GM21825 (cell line): ENCODE data around the gene INPP5D.
"Not testable (repeated sequence)": the region's sequence is repeated elsewhere in the genome, so short reads cannot be mapped to it uniquely, and the experiment has no call there.

Source experiments
- ATAC-seq: cut with Tn5 transposase; IDR thresholded peaks from one replicate; pipeline ENCODE4 v1.9.1; 2021; ENCODE audit warnings: mild to moderate bottlenecking, moderate library complexity; ENCODE audit not compliant: unreplicated experiment

The INPP5D gene

DNA sequence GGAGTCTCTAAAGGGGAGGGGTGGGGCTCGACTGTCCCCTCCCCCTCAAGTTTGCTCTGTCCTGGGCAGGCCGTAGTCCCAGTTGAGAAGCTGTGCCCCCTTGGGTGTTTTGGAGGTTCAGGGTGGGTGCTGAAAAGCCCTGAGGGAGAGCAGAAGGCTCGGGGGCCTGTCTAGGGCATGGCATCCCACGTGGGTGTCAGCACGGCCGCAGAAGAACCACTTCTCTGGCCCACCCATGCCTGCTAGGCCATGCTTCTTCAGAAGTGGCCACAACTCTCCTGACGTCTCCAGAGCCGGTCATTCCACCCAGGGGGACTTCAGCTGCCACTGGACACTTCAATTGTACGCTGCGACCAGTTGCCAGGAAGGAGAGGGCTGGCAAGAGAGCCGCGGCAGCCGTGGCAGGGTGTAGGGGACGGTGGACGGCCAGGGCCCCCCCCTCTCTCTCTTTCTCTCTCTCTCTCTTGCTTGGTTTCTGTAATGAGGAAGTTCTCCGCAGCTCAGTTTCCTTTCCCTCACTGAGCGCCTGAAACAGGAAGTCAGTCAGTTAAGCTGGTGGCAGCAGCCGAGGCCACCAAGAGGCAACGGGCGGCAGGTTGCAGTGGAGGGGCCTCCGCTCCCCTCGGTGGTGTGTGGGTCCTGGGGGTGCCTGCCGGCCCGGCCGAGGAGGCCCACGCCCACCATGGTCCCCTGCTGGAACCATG lies at the start of gene INPP5D:
Gene INPP5D (plus strand): TSS at position 546 of the 704 bp plus-strand sequence. CDS start 137 bp downstream, at position 683.
- peak; percentile 38 for ATAC-seq

DNA sequence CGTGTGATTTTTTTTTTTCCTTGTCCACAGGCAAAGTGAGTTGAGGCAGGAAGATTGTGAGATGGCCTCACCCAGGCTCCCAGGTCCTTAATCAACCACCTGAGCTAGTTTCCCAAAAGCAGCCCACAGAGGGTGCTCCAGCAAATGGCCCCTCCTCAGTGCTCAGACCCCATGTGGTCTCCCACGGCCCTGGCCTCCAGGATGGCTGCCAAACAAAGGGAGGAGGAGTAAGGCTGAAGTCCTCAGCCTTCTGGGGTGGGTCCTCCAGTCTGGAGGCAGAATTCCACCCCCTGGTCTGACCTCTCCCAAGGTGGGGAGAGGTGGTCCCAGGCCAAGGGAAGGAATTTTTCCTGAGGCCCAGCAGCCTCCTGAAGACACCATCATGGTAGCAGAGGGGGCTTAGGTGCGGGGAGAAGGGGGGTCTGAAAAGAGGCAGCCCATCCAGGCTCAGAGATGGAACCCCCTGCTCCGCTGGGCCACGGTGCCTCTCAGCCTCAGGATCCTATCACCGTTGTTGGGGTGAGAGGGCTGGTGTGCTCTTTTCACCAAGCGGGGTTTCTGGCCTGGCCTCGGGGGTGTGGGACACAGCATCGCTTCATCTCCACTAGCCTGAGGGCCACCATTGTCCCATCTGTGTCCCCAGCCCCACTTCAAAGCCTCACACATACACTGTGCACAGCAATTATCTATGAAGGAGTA lies 49.4 kb upstream of the INPP5D start:
- no peak for ATAC-seq

DNA sequence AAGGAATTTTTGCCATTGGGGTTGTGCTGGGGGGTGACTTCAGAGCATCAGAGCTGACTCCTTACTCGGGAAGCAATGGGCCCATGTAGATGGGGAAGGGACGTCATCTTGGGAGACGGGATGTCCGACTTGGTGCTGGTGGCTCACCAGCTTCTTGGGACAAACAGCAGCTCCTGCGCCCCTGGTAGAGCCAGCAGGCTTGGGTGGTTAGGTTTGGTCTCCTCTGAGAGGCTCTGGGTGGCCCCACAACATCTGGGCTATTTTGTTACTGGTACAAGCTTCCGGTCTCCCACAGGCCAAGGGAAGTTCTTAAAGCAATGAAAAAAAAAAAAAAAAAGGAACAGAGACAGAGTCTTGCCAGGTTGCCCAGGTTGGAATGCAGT lies 48.9 kb upstream of the INPP5D start:
- ATAC-seq, result no peak

DNA sequence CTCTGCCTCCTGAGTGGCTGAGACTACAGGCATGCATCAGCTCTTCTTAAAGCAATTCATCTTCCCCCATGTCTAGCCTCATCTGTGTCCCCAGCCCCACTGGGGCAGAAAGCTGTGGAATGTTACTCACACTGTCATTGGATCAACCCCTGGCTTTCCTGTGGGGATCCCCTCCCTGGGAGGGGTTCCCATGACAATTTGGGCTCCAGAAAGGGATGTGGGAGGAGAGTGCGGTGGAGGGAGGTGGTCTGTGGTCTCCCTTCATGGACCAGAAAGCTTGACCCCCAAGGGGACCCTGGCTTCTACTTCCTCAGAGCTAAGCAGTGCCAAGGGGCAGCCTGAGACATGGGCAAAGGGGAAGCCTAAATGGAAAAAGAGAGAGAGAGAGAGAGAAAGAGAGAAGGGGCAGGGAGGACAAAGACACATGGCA lies 48.4 kb upstream of the INPP5D start:
- no peak for ATAC-seq

DNA sequence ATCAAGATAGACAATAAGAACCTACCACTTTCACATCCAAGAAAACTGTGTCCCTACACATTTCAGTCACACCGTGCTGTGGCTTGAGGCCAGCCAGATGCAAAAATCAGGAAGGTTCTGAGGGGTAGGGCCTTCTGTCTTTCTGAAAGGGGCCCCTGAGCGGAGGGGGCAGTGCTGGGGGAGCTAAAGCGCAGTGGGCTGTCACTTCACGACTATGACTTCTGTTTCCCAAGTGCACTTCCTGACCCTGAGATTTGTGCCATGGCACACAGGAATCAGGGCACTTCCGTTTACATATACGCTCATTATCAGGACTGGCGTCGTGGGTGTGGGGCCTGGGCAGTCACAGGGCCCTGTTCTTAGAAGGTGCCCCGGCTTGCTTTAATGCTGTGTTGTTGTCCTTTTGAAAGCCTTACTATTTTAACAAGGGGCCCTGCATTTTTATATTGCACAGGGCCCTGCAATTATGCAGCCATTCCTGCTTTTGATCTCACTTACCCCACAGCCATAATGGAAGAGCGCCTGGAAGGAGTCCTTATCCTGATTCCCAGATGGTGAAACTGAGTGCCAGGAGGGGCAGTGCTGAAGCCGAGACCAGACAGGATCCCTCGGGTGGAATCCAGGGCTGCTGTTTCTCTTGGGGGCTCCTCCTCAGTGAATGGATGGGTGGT lies 47.7 kb upstream of the INPP5D start:
- ATAC-seq, result no peak

DNA sequence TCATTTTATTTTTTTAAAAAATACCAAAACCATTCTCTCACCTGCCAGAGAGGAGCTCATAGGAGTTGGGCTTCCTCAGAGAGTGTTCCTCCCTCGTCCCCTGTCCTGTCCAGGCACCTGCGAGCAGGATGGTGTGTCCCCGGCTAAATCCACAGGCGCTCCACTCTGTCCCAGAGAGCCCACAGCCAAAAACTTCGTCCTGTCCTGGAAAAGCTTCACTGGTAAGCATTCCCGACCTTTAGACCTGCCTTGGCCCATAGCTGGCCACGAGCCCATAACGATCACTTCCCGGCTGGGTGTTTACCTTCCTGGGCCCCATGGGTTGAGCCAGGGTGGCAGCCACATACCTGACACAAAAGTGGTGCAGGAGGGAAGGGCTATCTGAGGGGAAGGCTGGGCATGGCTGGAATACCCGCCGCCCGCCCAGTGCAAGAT lies 47.1 kb upstream of the INPP5D start, which contains the start of gene NGEF:
Gene NGEF (minus strand): TSS at position 230 of the 435 bp plus-strand sequence. CDS start 38,366 bp downstream, outside the sequence.
- ATAC-seq, result no peak

DNA sequence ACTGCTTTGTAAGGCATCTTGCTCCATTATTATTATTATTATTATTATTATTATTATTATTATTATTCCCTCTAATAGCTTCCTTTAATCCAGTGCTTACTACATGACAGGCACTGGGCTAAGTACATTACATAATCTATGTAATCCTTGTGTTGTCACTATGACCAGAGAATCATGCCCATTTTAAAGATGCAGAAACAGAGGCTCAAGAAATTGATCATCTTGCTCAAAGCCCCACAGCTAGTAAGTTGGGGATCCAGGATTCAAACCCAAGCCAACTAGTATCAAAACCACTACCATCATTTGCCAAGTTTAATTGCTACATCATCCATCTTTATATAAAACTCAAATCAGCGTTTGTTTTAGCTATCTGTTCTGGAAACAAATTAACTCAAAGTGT lies 46.5 kb upstream of the INPP5D start:
- ATAC-seq, result no peak

DNA sequence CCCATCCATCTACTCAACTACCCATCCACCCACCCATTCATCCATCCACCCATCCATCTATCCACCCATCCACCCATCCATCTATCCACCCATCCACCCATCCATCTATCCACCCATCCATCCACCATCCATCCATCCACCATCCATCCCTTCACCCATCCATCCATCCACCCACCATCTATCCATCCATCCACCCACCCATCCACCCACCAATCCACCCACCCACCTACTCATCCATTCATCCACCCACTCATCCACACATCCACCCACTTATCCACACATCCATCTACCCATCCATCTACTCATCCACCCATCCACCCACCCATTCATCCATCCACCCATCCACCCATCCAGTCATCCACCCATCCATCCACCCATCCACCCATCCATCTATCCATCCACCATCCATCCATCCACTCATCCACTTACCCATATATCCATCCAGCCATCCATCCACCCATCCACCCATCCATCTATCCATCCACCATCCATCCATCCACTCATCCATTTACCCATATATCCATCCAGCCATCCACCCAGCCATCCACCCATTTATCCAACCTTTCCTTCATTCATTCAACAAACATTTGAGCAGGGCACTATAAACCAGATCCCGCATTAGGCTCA lies 45.0 kb upstream of the INPP5D start:
- ATAC-seq, result no peak

DNA sequence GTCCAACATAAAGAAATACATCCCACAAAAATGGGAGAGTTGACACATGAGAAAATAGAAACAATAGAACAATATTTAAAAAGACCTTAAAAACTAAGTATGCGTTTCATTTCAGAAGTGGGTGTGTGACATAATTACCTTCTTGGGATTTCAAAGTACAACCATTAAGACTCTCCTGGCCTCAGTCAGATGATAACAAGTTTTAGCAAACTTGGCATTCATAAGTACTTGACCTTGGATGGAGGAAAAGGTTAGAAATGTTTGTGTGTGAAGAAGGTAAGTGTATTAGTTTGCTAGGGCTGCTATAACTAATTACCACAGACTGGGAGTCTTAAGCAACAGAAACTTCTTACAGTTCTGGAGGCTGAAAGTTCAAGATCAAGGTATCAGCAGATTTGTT lies 42.2 kb upstream of the INPP5D start:
- ATAC-seq, result no peak

DNA sequence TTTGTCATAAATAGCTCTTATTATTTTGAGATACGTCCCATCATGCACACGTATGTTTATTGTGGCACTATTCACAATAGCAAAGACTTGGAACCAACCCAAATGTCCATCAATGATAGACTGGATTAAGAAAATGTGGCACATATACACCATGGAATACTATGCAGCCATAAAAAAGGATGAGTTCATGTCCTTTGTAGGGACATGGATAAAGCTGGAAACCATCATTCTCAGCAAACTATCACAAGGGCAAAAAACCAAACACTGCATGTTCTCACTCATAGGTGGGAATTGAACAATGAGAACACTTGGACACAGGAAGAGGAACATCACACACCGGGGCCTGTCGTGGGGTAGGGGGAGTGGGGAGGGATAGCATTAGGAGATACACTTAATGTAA lies 40.5 kb upstream of the INPP5D start:
- not testable (repeated sequence) for ATAC-seq

DNA sequence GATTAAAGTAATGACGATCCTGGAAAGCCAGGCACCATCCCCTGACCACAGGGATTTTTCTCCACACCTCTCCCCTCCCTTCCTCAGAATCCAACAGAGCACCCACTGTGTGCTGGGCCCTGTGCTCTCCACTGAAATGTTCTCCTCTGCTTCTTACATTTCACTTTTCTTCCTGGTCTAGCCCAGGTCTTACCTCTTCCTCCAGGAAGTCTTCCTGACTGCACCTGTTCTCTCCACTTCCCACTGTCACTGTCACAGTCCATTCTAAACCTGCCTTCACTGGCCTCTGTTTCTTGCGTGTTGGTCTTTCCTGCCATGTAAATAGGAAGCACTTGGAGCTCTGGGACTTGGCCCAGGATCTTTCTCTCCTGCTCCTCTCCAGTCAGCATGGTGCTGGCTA lies 39.7 kb upstream of the INPP5D start:
- ATAC-seq, result no peak

DNA sequence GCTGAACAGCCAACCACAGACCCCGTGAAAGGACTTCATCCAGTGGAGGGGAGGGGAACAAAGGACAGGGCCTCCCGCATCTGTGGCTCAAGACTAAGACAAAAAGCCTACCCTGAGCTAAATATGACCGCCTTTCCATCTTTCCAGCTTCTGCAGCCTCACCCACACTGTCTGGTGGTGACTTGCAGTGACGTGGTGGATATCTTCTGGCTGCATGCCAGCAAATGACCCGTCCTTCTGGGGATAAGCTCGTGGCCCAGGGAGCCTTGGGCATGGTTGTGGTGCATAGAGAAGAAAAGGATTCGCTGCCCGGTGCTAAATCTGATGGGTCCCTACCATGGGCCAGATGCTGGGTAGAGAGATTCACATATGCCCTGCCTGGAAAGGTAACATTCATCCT lies 38.4 kb upstream of the INPP5D start:
- ATAC-seq, result no peak

DNA sequence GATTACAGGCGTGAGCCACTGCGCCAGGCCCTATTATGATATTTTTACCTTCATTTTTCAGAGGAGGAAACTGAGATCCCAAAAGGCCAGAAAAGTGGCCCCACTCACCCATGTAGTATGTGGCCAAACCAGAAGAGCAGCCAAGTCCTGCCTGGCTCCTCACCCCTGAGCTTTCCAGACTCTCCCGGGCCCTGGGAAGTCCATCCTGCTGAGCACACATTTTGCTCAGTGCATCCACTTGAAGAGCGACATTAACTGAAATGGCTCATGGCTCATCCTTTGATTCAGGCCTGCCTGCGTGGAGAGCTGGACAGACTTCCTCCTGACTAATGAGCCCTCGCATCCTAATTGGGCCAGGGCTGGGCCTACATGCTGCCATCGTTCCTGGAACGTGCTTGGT lies 37.6 kb upstream of the INPP5D start:
- no peak for ATAC-seq

DNA sequence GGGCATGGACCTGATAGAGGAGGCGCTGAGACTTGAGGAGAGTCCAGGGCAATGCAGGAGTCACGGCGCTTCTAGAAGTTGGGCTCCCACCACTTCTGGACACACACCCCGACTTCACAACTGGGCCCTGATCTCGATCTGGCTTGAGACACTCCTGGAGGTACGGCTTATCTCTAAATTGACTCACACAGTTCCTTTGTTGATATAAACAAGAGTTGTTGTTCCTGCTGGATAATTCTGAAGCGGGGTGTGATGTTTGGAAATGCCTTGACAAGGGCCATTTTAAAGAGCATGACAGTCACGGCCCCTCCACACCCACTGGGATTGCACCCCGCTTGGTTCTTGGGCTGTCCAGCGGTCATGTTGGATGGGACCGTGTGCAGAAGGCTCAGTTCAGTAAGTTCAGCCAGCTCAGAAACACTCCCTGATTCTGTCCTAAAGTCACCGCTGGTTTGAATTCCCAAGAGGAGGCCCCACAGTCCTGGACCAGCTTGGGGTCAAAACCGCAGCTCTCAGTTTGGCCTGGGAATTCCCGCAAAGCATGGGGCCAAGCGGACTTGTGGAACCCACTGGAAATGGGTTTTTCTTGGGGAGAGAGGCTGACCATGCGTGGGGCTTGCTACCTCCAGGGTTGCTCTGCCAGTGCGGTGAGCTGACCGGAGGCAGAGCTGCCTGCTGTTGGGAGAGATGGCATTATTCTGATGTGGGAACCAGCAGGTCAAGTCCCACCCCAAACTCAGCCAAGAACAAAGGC lies 37.0 kb upstream of the INPP5D start:
- ATAC-seq, result no peak

DNA sequence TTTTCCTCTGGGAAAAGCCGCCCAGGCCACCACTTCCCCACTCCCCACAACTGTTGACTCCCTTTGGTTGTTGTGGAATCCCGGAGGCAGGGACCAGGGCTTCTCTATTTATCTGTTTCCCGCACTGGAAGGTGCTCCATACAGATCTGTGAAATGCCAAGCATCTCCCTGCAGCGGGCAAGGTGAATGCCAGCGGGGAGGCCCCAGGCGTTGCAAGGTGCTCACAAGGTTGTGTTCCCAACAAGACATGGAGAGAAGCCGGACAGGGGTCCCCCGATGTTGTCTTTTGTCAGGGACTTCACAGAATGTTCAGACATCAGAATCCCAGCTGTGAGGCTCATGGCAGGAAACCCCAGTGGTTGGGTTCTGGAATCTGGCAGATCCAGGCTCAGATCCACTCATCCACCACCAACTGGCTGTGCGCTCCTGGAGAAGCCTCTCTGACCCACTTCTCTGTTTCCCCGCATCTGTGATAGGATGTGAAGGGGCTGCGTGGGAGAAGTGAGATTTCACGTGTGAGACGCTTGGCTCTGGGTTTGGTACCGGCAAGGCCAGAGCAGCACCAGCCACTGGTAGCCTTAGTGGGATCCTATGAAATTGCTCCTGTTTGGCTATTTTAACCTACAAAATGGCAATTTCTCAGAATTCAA lies 36.3 kb upstream of the INPP5D start:
- ATAC-seq, result no peak

DNA sequence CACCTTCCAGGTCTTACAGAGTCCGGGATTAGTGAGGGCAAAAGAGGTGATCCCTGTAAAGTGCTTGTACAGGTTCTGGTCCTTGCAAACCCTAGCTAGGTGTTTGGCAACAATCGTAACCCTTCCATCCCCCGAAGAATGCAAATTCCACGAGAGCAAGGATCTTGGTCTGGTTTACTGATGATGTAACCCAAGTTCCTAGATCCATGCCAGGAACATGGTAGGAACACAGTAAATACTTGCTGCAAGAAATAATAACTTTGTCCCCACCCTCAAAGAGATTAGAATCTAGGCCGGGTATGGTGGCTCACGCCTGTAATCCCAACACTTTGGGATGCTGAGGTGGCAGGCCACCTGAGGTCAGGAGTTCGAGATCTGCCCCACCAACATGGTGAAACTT lies 34.4 kb upstream of the INPP5D start:
- no peak for ATAC-seq

DNA sequence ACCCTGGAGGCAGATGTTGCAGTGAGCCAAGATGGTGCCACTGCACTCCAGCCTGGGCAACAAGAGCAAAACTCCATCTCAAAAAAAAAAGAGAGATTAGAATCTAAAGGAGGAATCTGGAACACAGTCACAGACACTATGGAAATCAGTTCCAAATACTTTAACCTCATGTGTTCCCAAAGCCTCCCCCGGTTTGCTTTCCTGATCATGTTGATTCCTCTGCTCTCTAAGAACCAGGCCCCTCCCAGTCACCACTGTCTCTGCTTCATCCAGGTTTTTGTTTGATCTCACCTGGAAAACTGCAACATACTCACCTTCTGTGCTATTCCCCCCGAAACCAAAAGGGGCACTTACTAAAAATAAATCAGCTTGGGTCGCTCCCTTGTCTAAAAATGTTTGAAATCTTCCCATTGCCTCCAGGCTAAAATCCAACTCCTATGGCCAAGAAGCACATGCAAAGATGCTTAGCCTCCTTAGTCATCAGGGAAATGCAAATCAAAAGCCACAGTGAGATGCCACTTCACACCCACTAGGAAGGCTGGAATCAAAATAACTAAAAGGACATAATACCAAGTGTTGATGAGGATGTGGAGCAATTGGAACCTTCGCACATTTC lies 33.8 kb upstream of the INPP5D start:
- ATAC-seq, result no peak

DNA sequence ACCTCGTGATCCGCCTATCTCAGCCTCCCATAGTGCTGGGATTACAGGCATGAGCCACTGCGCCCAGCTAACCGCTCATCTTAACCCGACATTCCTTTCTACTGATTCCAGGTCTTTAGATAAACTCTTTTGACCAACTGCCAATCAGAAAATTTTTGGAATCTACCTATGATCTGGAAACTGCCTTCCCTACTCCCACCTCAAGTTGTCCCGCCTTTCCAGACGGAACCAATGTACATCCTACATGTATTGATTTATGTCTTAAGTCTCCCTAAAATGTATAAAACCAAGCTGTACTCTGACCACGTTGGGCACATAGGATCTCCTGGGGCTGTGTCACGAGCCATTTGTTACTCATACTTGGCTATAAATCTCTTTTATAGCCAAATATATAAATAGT lies 30.8 kb upstream of the INPP5D start:
- no peak for ATAC-seq

DNA sequence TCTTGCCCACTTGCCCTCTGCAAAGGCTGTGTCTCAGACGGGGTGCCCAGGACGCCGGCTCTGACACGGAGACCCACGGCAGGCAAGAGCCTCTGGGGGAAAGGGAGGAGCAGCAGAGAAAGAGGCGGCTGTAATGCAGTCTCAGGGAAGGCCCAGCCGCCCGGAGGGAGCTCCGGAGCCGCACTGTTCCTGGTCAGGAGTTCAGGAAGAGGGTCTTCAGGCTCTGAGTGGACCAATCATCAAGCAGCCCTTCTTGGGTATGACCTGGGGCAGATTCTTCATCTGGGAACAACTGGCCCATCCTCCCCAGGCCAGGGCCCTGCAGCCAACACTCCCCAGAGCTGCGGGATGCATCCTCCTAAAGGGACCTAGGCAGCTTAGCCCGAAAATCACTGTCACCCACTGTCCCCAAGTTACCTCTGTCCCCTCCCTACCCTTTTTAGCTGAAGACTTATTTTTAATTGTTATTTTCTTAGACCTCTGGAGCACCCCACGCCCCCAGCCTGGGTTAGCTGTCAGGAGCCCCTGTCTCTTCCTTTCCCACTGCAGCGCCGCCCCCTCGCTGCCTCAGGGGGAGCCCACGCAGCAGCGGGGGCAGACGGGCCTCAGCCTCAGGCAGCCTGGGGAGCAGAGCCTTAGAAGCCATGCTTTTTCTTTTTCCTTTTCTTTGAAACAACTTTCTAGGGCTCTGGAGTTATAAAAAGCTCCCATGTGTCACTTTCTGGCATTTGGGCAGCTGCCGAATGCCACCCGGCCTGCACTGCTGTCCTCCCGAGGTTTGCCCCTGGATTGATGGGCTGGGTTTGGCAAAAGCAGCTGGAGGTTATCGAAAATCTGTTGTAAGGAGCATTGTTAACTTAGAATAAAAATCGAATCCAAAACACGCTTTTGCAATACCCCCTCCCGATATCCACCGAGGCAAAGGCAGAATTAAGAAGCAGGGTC lies 28.3 kb upstream of the INPP5D start:
- ATAC-seq, result no peak
